ENCODE results near the gene FSTL4. TPM values are rescaled to one million over a fixed set of nuclear protein-coding genes. Genes with fewer than 3 reads are reported as not detected.

The FSTL4 gene
- total and polyA plus RNA-seq, 8 donors = 0.11 to 2.9 (median 0.22) TPM

DNA sequence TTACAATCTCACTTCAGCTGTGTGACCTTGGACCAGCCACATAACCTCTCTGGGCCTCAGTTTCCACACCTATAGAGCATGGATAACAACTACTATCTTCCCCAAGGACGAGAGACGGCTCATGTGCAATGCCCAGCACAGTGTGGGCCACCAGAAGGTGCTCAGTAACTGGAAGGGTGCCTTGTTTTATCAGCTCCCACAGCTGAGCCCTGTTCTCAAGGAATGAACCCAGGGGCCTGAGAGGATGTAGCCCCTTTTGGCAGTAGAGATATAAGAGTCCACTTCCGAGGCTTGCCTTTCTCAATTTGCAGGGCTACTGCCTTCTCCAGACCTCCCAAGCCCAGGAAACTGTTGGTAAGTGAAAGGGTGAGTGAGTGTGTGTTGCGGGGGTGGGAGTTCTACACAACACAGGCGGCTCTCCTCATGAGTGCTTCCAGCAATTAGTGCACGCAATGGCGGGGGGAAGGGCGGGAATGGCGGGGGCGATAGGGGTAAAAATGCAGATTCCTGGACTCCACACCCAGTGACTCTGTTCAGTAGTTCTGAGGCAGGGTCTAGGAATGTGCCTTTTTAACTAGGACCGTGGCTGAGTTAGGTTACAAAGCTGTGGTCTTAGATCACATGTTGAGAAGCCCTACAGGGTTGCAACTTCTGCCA is 185.1 kb downstream of the FSTL4 start:
- Histone ChIP-seq H3K4me3 (no peak overlapping the region), H3K36me3 (no peaks in the 10 kb centered on the region), H3K4me1 (peaks cover 0 to 5% of the 10 kb centered on the region in 2 donors), H3K27ac (no peak overlapping the region), H3K27me3 (peaks cover 0 to under 1% of the 10 kb centered on the region in 2 donors), H3K9me3 (no peaks in the 10 kb centered on the region)
- intact Hi-C loops (cut with DNase I) = loop anchor here in 1 of 2 donors (10.0 kb wide), 1 partner anchor 448 kb away; no protein-coding TSS in a partner anchor
- DNase-seq = no peak
- ATAC-seq = no peak
- no peak for TF ChIP-seq CTCF (IDR thresholded peaks at IDR 0.05)

GRCh38 chr5:133426264-133426663 is 186.1 kb downstream of the FSTL4 start:
- DNase-seq (no peak), ATAC-seq (no peak)
- H3K4me3 ChIP-seq = no peak overlapping the region
- no peaks in the 10 kb centered on the region for H3K9me3 ChIP-seq
- H3K36me3 ChIP-seq = no peaks in the 10 kb centered on the region
- H3K27ac ChIP-seq = no peak overlapping the region
- H3K27me3 ChIP-seq = peaks cover 0 to 7% of the 10 kb centered on the region in 2 donors
- H3K4me1 ChIP-seq = peaks cover 0 to 5% of the 10 kb centered on the region in 2 donors
- no peak for TF ChIP-seq CTCF (IDR thresholded peaks at IDR 0.05)
- intact Hi-C loops (cut with DNase I) = loop anchor here in 1 of 2 donors (10.0 kb wide), 1 partner anchor 449 kb away; no protein-coding TSS in a partner anchor

- Histone ChIP-seq H3K27ac (no peak overlapping the region), H3K4me1 (peaks cover 0 to 5% of the 10 kb centered on the region in 2 donors), H3K9me3 (no peaks in the 10 kb centered on the region), H3K36me3 (no peaks in the 10 kb centered on the region), H3K27me3 (peaks cover 0 to 7% of the 10 kb centered on the region in 2 donors), H3K4me3 (no peak overlapping the region)
- TF ChIP-seq CTCF (IDR thresholded peaks at IDR 0.05) = no peak
- intact Hi-C loops (cut with DNase I) = loop anchor here in 1 of 2 donors (10.0 kb wide), 1 partner anchor 449 kb away; no protein-coding TSS in a partner anchor
- ATAC-seq (no peak), DNase-seq (no peak)
Measured at GRCh38 chr5:133425764-133426163, 186.6 kb downstream of the FSTL4 start.

- Histone ChIP-seq H3K27me3 (peaks cover 0 to 7% of the 10 kb centered on the region in 2 donors), H3K4me1 (peaks cover 0 to 5% of the 10 kb centered on the region in 2 donors), H3K9me3 (no peaks in the 10 kb centered on the region), H3K36me3 (no peaks in the 10 kb centered on the region), H3K4me3 (no peak overlapping the region), H3K27ac (no peak overlapping the region)
- no peak for TF ChIP-seq CTCF (IDR thresholded peaks at IDR 0.05)
- no peak for ATAC-seq
- no peak for DNase-seq
- intact Hi-C loops (cut with DNase I) = loop anchor here in 1 of 2 donors (10.0 kb wide), 1 partner anchor 450 kb away; no protein-coding TSS in a partner anchor
Measured at GRCh38 chr5:133425222-133425621, 187.1 kb downstream of the FSTL4 start.

- Histone ChIP-seq H3K27ac (no peak overlapping the region), H3K4me3 (no peak overlapping the region), H3K27me3 (peaks cover 0 to 7% of the 10 kb centered on the region in 2 donors), H3K4me1 (peaks cover 0 to 5% of the 10 kb centered on the region in 2 donors), H3K9me3 (no peaks in the 10 kb centered on the region), H3K36me3 (no peaks in the 10 kb centered on the region)
- ATAC-seq = peak; percentile 95
- DNase-seq = peak; percentile 33 to 92 (median 64)
- peak; percentile 92 to 94 for TF ChIP-seq CTCF (IDR thresholded peaks at IDR 0.05)
- intact Hi-C loops (cut with DNase I) = loop anchor here in 1 of 2 donors (10.0 kb wide), 1 partner anchor 451 kb away; no protein-coding TSS in a partner anchor
Measured at GRCh38 chr5:133423618-133424282, 188.6 kb downstream of the FSTL4 start.
